ENCODE results near the gene TNNT1. TPM values are rescaled to one million over a fixed set of nuclear protein-coding genes. Genes with fewer than 3 reads are reported as not detected.

The TNNT1 gene, protein sequence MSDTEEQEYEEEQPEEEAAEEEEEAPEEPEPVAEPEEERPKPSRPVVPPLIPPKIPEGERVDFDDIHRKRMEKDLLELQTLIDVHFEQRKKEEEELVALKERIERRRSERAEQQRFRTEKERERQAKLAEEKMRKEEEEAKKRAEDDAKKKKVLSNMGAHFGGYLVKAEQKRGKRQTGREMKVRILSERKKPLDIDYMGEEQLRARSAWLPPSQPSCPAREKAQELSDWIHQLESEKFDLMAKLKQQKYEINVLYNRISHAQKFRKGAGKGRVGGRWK
- total RNA-seq, result 0.94 TPM

DNA sequence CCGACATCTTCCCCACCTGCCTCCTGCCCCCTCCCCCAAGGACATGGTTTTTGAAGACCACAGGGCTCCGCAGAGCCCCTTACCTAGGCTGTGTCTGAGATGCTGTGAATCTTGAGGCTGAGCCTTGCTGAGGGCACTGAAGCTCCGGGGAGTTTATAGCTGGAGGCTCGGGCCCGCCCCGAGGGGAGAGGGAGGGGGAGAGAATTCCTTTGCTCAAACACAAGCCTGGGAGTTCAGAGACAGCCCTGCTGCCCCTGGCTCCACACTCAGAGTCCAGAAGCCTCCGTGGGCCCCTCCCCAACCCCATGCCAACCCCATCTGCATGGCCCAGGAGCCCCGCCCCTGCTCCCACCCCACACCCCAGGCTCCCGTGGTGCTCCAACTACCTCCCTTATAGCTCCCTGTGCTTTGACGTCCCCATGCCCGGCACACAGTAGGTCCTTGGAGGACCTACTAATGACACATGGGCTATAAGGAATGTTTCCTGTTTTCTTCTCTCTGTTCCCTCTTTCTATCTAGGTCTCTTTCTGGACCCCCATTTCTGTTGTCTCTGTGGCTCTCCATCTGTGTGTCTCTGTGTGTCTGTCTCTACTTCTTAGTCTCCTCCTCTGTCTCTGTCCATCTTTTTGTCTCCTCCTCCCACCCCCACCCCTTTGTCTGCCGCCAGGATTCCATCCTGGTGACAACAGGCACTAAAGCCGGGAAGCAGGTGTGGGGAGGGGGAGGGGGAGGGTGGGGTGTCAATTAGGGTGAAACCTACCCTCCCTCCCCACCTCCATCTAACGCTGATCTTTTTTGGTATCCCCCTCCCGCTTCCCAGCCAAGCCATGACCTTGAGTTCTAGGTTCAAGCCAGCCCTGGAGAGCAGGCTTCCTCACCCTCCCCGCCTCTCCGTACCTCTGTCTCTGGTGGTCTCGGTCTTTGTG, at the start of gene TNNT1:
Gene TNNT1 (minus strand): TSS at position 129 of the 926 bp plus-strand sequence. CDS start 2,049 bp downstream, outside the sequence.

DNA sequence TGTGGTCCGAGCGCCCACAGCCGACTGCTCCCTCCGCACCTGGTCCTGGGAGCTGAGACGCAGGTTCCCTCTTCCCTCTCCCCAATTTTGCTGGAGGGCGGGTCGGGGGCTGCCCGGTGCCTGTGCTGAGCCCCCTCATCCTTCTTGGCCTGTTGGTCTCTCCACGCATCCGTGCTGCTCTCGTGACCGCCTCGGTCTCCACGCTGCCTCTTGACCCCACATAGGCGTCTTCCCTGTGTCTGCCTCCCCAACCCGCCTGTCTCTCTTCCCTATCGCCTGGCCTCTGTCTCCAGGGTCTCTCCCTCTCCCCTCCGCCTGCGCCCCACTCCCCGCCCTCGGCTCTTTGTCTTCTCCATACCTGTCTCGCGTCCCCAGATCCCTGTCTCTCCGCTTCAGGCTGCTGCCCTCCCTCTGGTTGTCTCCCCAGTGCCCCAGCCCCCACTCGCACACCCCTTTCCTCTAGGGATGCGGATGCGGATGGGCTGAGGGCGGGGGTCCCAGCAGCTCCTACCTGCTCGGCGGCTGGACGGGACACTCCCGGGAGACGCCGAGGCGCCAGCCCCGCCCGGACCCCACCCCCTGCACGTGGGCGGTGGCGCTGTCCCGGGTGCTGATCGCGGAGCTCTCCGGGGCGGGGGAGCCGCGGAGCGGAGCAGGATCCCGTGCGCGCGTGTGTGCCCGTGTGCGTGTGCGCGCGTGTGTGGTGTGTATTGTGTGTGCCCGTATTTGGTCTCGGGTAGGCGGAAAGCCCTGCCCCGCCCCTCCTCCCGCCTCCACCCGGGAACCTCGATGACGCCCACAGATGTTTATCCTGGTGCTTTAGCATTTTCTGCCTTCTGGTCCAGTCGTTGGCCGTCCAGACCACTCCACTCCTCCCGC, 30.8 kb upstream of the TNNT1 start, which contains the start of gene SYT5:
Gene SYT5 (minus strand): TSS at position 684 of the 879 bp plus-strand sequence. CDS start 1,248 bp downstream, outside the sequence.

DNA sequence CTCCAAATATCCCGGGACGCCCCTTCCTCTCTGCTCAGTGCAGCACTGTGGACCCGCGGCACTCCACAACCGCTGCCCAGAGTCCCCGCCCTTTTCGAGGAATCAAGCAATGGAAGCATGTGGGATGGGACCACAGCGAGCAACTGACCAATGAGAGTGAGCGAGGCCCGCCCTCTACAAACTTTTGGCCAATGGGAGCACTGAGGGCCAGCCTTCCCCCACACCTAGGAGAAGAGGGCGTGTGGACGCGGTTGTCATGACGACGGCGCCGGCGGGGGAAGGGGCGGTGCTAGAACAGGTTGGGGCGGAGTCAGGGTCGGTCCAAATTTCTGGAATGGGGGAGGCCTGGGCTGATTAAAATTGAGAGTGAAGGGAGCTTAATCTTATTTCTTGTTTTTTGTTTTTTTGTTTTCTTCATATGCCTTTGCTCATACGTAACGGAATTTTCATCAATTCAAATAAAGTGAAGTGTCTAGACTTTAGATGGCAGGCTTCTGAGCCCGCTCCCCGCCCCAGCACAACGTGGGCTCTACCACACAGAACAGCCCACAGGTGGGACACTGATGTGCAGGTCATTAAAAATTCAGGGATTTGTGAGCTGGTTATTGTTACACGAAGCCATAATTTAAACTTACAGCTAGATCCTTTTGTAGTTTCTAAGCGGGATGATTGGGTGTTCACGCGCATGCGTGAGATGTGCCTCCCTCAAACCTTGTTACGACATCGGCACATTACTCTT, 17.7 kb upstream of the TNNT1 start, which contains the start of gene DNAAF3:
Gene DNAAF3 (minus strand): TSS at position 84 of the 739 bp plus-strand sequence. CDS start 200 bp downstream, outside the sequence.

DNA sequence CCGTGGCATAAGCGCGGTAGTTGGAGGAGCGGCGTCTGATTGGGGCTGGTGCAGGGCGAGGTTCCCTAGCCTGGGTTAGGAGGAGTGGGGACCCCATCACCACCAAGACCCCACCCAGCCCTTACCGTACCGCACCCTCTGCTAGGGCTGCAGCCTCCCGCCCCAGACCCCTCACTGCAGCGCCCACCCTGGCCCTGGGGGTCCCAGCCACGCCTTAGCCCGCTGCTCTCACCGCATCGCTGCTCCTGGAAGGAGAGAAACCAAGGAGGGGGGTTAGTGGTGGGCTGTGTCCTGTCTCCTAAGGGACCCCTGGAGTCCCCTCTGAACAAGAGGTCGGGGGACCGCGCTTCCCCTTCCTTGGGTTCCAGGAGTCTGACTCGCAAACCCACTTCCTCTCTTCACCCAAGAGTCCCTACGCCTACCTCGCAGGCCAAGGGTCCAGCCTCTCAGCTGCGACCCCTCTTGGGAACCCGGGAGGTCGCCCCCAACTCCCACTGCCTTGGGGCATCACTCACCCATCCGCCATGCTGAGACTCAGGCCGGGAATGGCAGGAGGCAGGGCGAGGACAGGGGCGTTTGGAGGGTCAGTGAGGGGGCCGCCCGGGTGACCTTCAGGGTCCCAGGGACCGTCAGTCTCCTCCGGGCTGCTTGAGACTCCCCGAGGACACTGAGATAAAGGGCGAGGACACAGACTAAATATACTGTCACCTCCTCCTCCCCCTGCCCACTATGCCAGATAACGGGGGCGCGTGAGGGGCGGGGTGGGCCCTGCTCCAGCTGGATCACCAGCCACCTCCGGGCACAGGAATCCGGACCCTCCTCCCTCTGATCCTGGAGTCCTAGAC, 8.3 kb upstream of the TNNT1 start, which contains the start of gene TNNI3:
Gene TNNI3 (minus strand): TSS at position 669 of the 845 bp plus-strand sequence. CDS start 143 bp downstream, at position 526.

DNA sequence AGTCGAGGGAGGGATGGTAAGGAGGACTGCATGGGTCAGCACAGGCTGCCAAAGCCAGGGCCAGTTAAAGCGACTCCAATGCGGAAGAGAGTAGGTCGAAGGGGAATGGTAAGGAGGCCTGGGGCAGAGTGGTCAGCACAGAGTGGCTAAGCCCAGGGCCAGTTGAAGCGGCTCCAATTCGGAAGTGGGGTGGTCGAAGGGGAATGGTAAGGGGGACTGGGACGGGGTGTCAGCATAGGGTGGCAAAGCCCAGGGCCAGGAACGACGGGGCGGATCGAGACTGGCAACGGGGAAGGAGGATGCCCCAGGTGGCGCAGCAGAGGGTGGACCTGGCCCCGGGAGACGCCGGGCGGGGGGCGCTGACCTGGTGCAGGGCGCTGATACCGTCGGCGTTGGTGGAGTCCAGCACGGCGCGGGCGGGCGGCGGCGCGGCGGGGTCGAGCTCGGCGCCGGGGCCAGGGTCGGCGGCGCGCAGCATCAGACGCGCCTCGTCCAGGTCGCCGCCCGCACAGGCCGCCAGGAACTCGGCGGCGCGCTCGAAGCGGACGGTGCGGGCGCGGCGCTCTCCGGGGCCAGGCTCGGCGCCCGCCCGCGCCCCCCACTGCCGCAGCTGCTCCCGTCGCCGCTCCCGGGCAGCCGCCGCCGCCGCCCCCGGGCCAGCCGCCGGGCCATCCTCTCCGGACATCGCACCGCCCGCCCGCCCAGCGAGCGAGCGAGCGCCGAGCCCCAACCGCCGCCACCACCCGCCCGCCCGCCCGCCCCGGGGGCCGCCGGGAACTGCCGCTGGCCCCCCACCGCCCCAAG, 31.9 kb downstream of the TNNT1 start, which contains the start of gene PPP1R12C:
Gene PPP1R12C (minus strand): TSS at position 779 of the 804 bp plus-strand sequence. CDS start 94 bp downstream, at position 685.

Small RNAs within 50 kb of the gene (small RNA-seq; reads per million reads assigned to genes)
- gene MIR7975 (ENCODE audit: low replicate concordance), result not detected
- gene RF01210 (ENCODE audit: low replicate concordance), result not detected

Other genes with a start within 250 kb of the TNNT1 start
- gene NCR1, start 243.1 kb downstream of the TNNT1 start, total RNA-seq, result not detected
- gene NLRP7, start 201.7 kb downstream of the TNNT1 start, total RNA-seq, result not detected
- gene NLRP2, start 182.8 kb downstream of the TNNT1 start, total RNA-seq, result 20.0 TPM
- gene GP6, start 110.9 kb downstream of the TNNT1 start, total RNA-seq, result 0.94 TPM
- gene RDH13, start 86.1 kb downstream of the TNNT1 start, total RNA-seq, result 31.0 TPM
- 3.1 TPM for gene EPS8L1, start 73.3 kb downstream of the TNNT1 start, total RNA-seq
- 32.6 TPM for gene PPP1R12C, start 31.6 kb downstream of the TNNT1 start, total RNA-seq
- 0.94 TPM for gene TNNI3, start 8.5 kb upstream of the TNNT1 start, total RNA-seq
- gene DNAAF3, start 17.4 kb upstream of the TNNT1 start, total RNA-seq, result 0.94 TPM
- gene SYT5, start 31.1 kb upstream of the TNNT1 start, total RNA-seq, result 47.9 TPM
- gene PTPRH, start 60.3 kb upstream of the TNNT1 start, total RNA-seq, result not detected
- gene TMEM86B, start 79.6 kb upstream of the TNNT1 start, total RNA-seq, result 4.4 TPM
- gene PPP6R1, start 109.8 kb upstream of the TNNT1 start, total RNA-seq, result 25.0 TPM
- 20.3 TPM for gene HSPBP1, start 130.9 kb upstream of the TNNT1 start, total RNA-seq
- 82.9 TPM for gene BRSK1, start 134.8 kb upstream of the TNNT1 start, total RNA-seq
- not detected for gene TMEM150B, start 176.1 kb upstream of the TNNT1 start, total RNA-seq
- gene KMT5C, start 190.7 kb upstream of the TNNT1 start, total RNA-seq, result 15.0 TPM
- gene COX6B2, start 205.5 kb upstream of the TNNT1 start, total RNA-seq, result not detected
- gene GARIN5B, start 214.1 kb upstream of the TNNT1 start, total RNA-seq, result not detected
- gene IL11, start 221.3 kb upstream of the TNNT1 start, total RNA-seq, result not detected
- not detected for gene TMEM190, start 227.6 kb upstream of the TNNT1 start, total RNA-seq
- gene TMEM238, start 235.1 kb upstream of the TNNT1 start, total RNA-seq, result not detected
- gene RPL28, start 236.7 kb upstream of the TNNT1 start, total RNA-seq, result 157 TPM